NCI-H524 treated with DMSO at 0.1 percent for 48 hours (cell line): ENCODE data around the gene METTL17.
"Not testable (repeated sequence)": the region's sequence is repeated elsewhere in the genome, so short reads cannot be mapped to it uniquely, and the experiment has no call there.

Experiments used
- DNase-seq: peaks from one replicate; lab custom pipeline; 2025; lab: John Stamatoyannopoulos, UW

METTL17 gene

GRCh38 chr14:20996521-20996920, 6.7 kb downstream of the METTL17 start:
- DNase-seq, result no peak

- no peak for DNase-seq
These were observed 7.3 kb downstream of the METTL17 start for GRCh38 chr14:20997115-20997514.

- DNase-seq, result no peak
These were observed 7.8 kb downstream of the METTL17 start for GRCh38 chr14:20997564-20997963.

- DNase-seq, result no peak
These were observed 8.4 kb downstream of the METTL17 start for GRCh38 chr14:20998139-20998538.

GRCh38 chr14:20998674-20999366, 9.0 kb downstream of the METTL17 start, which contains the start of gene SLC39A2:
SLC39A2 (plus strand) TSS chr14:20999293; CDS start chr14:20999447, 154 bp downstream.
- DNase-seq, result no peak

GRCh38 chr14:20999591-20999990, 9.8 kb downstream of the METTL17 start:
- DNase-seq, result no peak

GRCh38 chr14:21001218-21001617, 11.4 kb downstream of the METTL17 start:
- no peak for DNase-seq

GRCh38 chr14:21003788-21004346, 14.1 kb downstream of the METTL17 start:
- no peak for DNase-seq

GRCh38 chr14:21009721-21010120, 19.9 kb downstream of the METTL17 start:
- not testable (repeated sequence) for DNase-seq

- DNase-seq, result no peak
These were observed 21.4 kb downstream of the METTL17 start for GRCh38 chr14:21011136-21011535.

- DNase-seq, result peak; percentile 65
These were observed 25.0 kb downstream of the METTL17 start for GRCh38 chr14:21014761-21015190.

GRCh38 chr14:21015312-21015711, 25.5 kb downstream of the METTL17 start:
- DNase-seq, result no peak

- no peak for DNase-seq
These were observed 26.8 kb downstream of the METTL17 start for GRCh38 chr14:21016413-21017190.

GRCh38 chr14:21017528-21018245, 27.9 kb downstream of the METTL17 start:
- no peak for DNase-seq

- DNase-seq, result no peak
These were observed 28.5 kb downstream of the METTL17 start for GRCh38 chr14:21018286-21018685.

- DNase-seq, result no peak
These were observed 29.0 kb downstream of the METTL17 start for GRCh38 chr14:21018781-21019180.

- no peak for DNase-seq
These were observed 29.6 kb downstream of the METTL17 start for GRCh38 chr14:21019366-21019765.

- DNase-seq, result no peak
These were observed 31.3 kb downstream of the METTL17 start for GRCh38 chr14:21020977-21021545.

- DNase-seq, result no peak
These were observed 32.9 kb downstream of the METTL17 start for GRCh38 chr14:21022686-21023085.

- no peak for DNase-seq
These were observed 33.4 kb downstream of the METTL17 start for GRCh38 chr14:21023174-21023573.

- no peak for DNase-seq
These were observed 34.2 kb downstream of the METTL17 start for GRCh38 chr14:21023817-21024584.
